Measurements from ENCODE around the gene ARHGEF7.

The ARHGEF7 gene

DNA sequence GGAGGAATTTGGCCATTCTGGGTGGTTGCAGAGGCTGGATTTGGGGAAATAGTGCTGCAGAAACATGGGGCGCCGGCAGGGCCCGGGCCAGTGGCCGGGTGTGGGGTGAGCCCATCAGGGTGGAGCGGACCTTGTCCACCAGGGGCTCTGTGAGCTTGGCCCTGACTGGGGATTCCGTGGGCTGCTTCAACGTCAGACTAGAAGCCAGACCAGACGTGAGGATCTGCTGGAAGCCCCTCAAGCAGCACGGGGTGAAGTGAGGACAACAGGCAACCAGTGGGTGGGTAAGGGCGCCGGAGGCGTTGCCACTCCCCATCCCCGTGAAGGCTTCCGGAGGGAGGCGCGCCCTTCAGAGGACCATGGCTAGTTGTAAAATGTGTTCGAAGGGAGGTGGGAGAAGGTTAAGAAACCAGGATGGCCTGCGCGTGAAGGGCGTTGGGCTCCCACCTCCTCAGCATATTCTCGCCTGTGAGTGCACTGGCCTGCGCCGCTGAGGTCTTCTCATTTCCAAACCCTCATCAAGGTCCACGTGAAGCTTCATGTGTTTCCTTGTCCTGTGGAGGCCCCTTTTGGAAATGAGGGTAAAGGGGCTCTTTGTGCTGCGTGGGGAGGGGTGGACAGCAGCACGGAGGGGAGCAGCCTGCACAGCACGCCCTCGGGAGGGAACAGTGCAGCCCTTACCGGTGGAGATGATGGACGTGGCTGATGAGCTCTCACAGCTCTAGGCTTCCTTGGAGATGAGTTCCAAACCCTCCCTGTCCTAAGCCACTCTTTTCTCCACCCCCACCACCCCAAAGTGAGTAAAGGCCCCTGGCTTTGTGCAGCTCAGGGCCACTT is 213.7 kb downstream of the ARHGEF7 start:
- DNase-seq = no peak

DNA sequence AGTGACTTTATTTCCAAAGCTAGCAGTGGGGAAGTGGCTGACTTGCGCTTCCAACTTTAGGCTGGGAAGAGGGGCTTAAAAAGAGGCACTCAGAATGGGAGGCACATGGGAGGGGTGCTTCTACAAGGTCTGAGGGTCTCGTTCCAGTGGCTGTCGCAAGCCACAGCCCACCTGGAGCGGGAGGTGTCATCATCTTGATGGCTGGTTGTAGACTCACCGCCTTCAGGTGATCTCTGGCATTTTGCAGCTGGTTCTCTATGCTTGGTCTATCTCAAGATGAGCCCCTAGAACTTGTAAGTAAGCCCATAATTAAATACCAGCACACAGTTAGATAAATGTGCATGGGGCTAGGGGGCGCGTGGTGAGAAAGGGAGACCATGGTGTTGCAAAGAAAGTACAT is 214.5 kb downstream of the ARHGEF7 start:
- DNase-seq = no peak

GRCh38 chr13:111330066-111330610 is 215.0 kb downstream of the ARHGEF7 start:
- no peak for DNase-seq

- no peak for DNase-seq
Observed at GRCh38 chr13:111335298-111335697, 220.2 kb downstream of the ARHGEF7 start.

GRCh38 chr13:111336666-111337065 is 221.6 kb downstream of the ARHGEF7 start:
- DNase-seq = no peak

GRCh38 chr13:111337206-111337605 is 222.1 kb downstream of the ARHGEF7 start:
- no peak for DNase-seq

DNA sequence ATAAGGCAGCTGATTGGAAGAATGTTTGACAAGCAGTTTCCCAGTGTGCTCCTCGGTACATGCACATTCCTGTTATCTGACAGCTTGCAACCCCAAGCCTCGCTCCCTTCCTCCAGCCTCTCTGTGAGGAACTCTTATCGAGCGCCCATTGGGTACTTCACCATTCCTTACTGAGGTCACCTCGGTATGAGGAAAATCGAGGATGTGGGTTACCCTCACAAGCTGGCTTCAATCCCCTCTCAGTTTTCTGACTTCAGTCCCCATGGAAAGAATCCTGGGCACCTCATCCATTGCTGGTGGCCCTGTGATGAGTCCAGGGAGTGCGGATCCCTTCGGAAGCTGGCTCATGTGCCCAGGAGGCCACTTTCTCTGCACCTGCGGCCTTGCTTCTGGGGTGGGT is 222.6 kb downstream of the ARHGEF7 start:
- DNase-seq = no peak

GRCh38 chr13:111338841-111339240 is 223.7 kb downstream of the ARHGEF7 start:
- DNase-seq = no peak

GRCh38 chr13:111339366-111340143 is 224.4 kb downstream of the ARHGEF7 start:
- DNase-seq = no peak

- no peak for DNase-seq
Observed at GRCh38 chr13:111341886-111342285, 226.8 kb downstream of the ARHGEF7 start.

DNA sequence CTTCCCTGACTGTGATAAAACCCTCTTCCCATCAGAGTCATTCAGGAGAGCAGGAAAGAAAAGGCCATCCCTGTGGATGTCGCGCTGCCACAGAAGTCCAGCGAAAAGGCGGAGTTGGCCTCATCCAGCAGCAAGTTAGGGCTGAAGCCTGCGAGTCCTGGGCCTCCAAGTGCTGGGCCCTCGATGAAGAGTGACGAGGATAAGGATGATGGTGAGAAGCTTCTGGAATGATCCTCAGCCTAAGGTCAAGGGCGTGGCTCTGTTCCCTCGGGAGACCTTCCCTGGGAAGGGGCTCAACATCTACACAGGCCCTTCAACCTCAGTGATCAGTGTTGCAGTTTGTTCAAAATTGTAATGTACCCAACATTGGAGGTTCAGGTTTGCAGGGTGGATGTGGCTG is 227.6 kb downstream of the ARHGEF7 start:
- DNase-seq = no peak

GRCh38 chr13:111343186-111343805 is 228.2 kb downstream of the ARHGEF7 start:
- DNase-seq = no peak

- peak; percentile 99 for DNase-seq
Observed at GRCh38 chr13:111344471-111345191, 229.5 kb downstream of the ARHGEF7 start.

- no peak for DNase-seq
Observed at GRCh38 chr13:111345682-111346081, 230.6 kb downstream of the ARHGEF7 start.

DNA sequence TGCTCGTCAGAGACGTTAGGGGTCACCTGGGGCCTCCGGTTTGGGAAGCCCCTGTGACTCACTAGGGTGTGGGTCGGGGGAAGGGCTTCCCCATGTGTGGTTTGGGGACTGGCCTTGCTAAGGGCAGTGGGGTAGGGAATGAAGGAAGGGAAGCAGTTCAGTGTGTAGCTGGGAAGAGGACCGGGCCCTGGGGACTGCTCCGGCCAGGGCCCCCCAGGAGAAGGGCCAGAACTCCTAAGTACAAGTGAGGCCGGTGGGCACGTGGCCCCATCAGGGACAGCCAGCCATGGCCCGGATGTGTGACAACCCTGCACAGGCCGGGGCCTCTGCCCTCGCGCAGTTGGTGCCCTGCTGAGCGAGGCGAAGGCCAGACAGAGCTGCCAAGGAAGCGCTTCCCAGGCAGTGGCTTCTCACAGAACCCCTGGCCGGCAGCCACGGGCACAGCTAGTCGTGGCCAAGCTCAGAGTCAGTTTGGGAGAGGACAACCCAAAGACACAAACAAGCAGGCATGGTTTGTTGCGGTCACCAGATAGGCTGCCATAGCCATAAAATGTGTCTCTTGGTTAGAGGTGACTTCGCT is 231.1 kb downstream of the ARHGEF7 start:
- no peak for DNase-seq

DNA sequence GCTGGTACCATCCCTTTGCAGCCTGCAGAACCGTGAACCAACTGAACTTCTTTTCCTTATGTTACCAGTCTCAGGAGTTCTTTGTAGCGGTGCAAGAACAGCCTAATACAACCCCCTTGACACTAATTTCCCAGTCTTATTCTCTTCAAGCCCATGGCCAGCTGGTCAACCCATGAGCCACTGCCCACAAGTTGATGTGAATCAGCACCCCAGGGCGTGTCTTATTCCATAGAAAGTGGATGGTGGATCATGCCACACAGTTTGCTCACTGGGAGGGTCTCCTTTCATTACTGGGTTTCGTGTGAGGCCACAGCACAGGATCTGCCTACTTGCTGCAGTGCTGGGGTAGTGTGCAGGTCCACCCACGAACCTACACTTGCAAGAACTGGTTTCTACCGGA is 232.3 kb downstream of the ARHGEF7 start:
- DNase-seq = no peak

DNA sequence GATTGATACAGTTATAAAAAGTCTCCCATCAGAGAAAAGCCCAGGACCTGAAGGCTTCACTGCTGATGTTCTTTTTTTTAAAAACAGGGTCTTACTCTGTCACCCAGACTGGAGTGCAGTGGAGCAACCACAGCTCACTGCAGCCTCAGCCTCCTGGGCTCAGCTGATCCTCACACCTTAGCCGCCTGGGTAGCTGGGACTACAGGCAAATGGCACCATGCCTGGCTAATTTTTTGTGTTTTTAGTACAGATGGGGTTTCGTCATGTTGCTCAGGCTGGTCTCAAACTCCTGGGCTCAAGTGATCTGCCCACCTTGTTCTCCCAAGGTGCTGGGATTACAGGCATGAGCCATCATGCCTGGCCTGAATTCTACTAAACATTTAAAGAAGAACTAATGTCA is 238.4 kb downstream of the ARHGEF7 start:
- no peak for DNase-seq

DNA sequence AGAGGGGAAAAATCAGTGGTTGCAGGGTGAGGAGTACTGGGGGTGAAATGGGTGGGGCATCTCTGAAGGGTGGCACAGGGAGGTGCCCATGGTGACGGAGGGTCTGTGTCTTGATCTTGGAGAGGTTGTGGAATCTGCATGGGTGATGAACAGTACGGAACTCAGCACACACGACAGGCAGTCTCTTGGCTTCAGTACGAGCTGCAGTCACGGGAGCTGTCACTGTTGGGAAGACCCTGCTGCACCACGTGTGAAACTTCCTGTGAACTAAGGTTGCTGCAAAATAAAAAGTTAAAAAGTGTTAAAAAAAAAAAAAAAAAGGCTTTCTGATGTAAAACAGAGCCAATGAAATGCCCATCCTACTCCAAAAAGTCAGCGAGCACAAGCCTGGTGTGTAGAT is 239.7 kb downstream of the ARHGEF7 start:
- DNase-seq = no peak
